OCI-LY1 (cell line): ENCODE results near the gene WDR43.

ENCODE experiments used
- EZH2 ChIP-seq: fragments of 200-600 bp; sonication (generic), shearing (Covaris generic); IDR thresholded peaks from 2 replicates; pipeline ENCODE4 v1.8.0; 2017; ENCODE audit warnings: borderline replicate concordance, mixed run types, mild to moderate bottlenecking, antibody characterized with exemption, low read length, moderate library complexity, mixed read lengths
- TF ChIP-seq, protein P1 (sequence below): fragments of 200-600 bp; sonication (generic), shearing (Covaris generic); IDR thresholded peaks from 2 replicates; pipeline ENCODE4 v1.5.1; 2017; ENCODE audit warnings: mild to moderate bottlenecking, antibody characterized with exemption, low read length, moderate library complexity, mixed read lengths

DNA sequence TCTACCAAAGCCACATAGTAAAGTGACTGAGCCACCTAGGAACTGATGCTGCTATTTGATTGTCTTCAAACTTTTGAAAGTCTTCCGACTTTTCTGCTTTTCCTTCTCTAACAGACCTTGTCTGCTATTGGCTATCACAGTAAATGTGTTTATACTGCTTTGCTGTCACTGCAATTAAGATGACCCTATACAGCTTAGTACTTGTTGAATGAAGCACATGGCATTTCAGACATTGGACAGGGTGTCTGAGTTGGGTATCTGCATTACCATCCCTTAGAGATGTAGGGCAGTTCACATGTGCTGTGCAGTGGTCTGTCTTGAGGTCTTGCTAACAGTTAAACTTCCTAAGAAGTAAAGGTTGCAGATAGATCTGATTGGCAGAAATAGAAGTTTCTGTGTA is 3.6 kb downstream of the WDR43 start:
- TF ChIP-seq, protein P1, sequence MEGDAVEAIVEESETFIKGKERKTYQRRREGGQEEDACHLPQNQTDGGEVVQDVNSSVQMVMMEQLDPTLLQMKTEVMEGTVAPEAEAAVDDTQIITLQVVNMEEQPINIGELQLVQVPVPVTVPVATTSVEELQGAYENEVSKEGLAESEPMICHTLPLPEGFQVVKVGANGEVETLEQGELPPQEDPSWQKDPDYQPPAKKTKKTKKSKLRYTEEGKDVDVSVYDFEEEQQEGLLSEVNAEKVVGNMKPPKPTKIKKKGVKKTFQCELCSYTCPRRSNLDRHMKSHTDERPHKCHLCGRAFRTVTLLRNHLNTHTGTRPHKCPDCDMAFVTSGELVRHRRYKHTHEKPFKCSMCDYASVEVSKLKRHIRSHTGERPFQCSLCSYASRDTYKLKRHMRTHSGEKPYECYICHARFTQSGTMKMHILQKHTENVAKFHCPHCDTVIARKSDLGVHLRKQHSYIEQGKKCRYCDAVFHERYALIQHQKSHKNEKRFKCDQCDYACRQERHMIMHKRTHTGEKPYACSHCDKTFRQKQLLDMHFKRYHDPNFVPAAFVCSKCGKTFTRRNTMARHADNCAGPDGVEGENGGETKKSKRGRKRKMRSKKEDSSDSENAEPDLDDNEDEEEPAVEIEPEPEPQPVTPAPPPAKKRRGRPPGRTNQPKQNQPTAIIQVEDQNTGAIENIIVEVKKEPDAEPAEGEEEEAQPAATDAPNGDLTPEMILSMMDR = no peak
- TF ChIP-seq EZH2 = no peak
